ENCODE results near the gene ROPN1. TPM values are rescaled to one million over a fixed set of nuclear protein-coding genes. Genes with fewer than 3 reads are reported as not detected.

ROPN1 gene
- polyA plus RNA-seq, 1 donor = not detected

GRCh38 chr3:123947482-123947881 is 44.4 kb downstream of the ROPN1 start:
- DNase-seq = no peak

- DNase-seq = no peak
These were observed 50.4 kb downstream of the ROPN1 start for GRCh38 chr3:123941542-123941941.

- DNase-seq = no peak
These were observed 50.8 kb downstream of the ROPN1 start for GRCh38 chr3:123941121-123941520.

GRCh38 chr3:123939706-123940105 is 52.2 kb downstream of the ROPN1 start:
- DNase-seq = no peak

GRCh38 chr3:123936400-123936799 is 55.5 kb downstream of the ROPN1 start:
- DNase-seq = no peak

GRCh38 chr3:123935830-123936229 is 56.1 kb downstream of the ROPN1 start:
- DNase-seq = no peak

GRCh38 chr3:123934250-123934649 is 57.7 kb downstream of the ROPN1 start:
- no peak for DNase-seq

- DNase-seq = no peak
These were observed 61.5 kb downstream of the ROPN1 start for GRCh38 chr3:123930445-123930844.

GRCh38 chr3:123929325-123929724 is 62.6 kb downstream of the ROPN1 start:
- DNase-seq = no peak

- DNase-seq = no peak
These were observed 65.5 kb downstream of the ROPN1 start for GRCh38 chr3:123926396-123926795.

GRCh38 chr3:123920868-123921267 is 71.1 kb downstream of the ROPN1 start:
- no peak for DNase-seq

- no peak for DNase-seq
These were observed 71.5 kb downstream of the ROPN1 start for GRCh38 chr3:123920383-123920782.

- DNase-seq = no peak
These were observed 72.6 kb downstream of the ROPN1 start for GRCh38 chr3:123919353-123919752.

Other genes with a start within 250 kb of the ROPN1 start
- 23.9 TPM for gene MYLK, start 107.8 kb downstream of the ROPN1 start, polyA plus RNA-seq (ENCODE audit: insufficient read length)
- gene CCDC14, start 30.9 kb downstream of the ROPN1 start, polyA plus RNA-seq (ENCODE audit: insufficient read length) = 41.2 TPM
- 7.6 TPM for gene KALRN, start 41.2 kb upstream of the ROPN1 start, polyA plus RNA-seq (ENCODE audit: insufficient read length)

Measured in hindlimb muscle (tissue), 1 donor.